Body of pancreas (tissue), 4 donors: ENCODE results near the gene ACSL3.

ENCODE experiments used
- CTCF ChIP-seq, 7 experiments: fragments of 450-650 bp in 4 of 7; fragments of 200-600 bp in 3 of 7; sonication (generic) in 3 of 7; IDR thresholded peaks; one replicate each; pipeline ENCODE4 v1.5.1; 2016 to 2019; ENCODE audit warnings: antibody characterized with exemption in 7 of 7
- POLR2A ChIP-seq, 3 donors: fragments of 450-650 bp; IDR thresholded peaks; one replicate each; pipeline ENCODE4 v1.6.1; 2016; ENCODE audit warnings: antibody characterized with exemption in 3 of 3, mild to moderate bottlenecking in 2 of 3

GRCh38 chr2:222830164-222830563 lies 30.7 kb upstream of the ACSL3 start:
- TF ChIP-seq POLR2A (IDR thresholded peaks at IDR 0.05): no peak
- TF ChIP-seq CTCF (IDR thresholded peaks at IDR 0.05): no peak
